Activated CD8-positive, alpha-beta memory T cell treated with anti-CD3 and anti-CD28 coated beads for 24 hours (primary cell): ENCODE data around the gene EFCAB6.
A peak's percentile ranks its signal among the peaks of the same experiment; 100 is the strongest.

Experiments used
- DNase-seq: peaks from one replicate; pipeline ENCODE4 v3.0.0-alpha.2; 2020

Gene EFCAB6

GRCh38 chr22:43490311-43490710 lies 321.8 kb downstream of the EFCAB6 start:
- DNase-seq: no peak

GRCh38 chr22:43488937-43489336 lies 323.2 kb downstream of the EFCAB6 start:
- DNase-seq: no peak

GRCh38 chr22:43488031-43488866 lies 323.9 kb downstream of the EFCAB6 start:
- no peak for DNase-seq

- DNase-seq: no peak
Measured at GRCh38 chr22:43487311-43488030, 324.6 kb downstream of the EFCAB6 start.

- DNase-seq: no peak
Measured at GRCh38 chr22:43485502-43486089, 326.5 kb downstream of the EFCAB6 start.

GRCh38 chr22:43484227-43484626 lies 327.9 kb downstream of the EFCAB6 start:
- no peak for DNase-seq

GRCh38 chr22:43483669-43484068 lies 328.4 kb downstream of the EFCAB6 start:
- DNase-seq: no peak

GRCh38 chr22:43483266-43483665 lies 328.8 kb downstream of the EFCAB6 start:
- DNase-seq: no peak

GRCh38 chr22:43482318-43482625 lies 329.8 kb downstream of the EFCAB6 start:
- no peak for DNase-seq

- peak; percentile 59 for DNase-seq
Measured at GRCh38 chr22:43481568-43482317, 330.4 kb downstream of the EFCAB6 start.

GRCh38 chr22:43479962-43480361 lies 332.1 kb downstream of the EFCAB6 start:
- no peak for DNase-seq

- no peak for DNase-seq
Measured at GRCh38 chr22:43479301-43479950, 332.7 kb downstream of the EFCAB6 start.
